RWPE1 (cell line): ENCODE measurements around the gene HSF5.

Experiments used
- CTCF ChIA-PET: fragments of 350-600 bp; sonication (Branson Sonifier 250); formaldehyde crosslinking; extraction: SDS; loops from one replicate; lab custom pipeline; 2021; lab: Yijun Ruan, JAX
- POLR2A ChIA-PET: fragments of 400-600 bp; formaldehyde crosslinking; extraction: SDS; loops from one replicate; lab custom pipeline; 2020; ENCODE audit warnings: antibody characterized with exemption; ENCODE audit not compliant: low non-redundant PET; lab: Yijun Ruan, JAX
- DNase-seq: peaks from one replicate; pipeline ENCODE4 v3.0.0; 2012; ENCODE audit warnings: low spot score
- H3K27ac ChIP-seq: fragments of 450-650 bp; 2 replicates; pipeline ENCODE4 v1.5.1; 2017
- TF ChIP-seq, protein P1 (sequence below): fragments of 450-650 bp; conservative IDR thresholded peaks from 2 replicates; pipeline ENCODE4 v1.5.1; 2017; ENCODE audit warnings: low read depth, mild to moderate bottlenecking

HSF5 gene

DNA sequence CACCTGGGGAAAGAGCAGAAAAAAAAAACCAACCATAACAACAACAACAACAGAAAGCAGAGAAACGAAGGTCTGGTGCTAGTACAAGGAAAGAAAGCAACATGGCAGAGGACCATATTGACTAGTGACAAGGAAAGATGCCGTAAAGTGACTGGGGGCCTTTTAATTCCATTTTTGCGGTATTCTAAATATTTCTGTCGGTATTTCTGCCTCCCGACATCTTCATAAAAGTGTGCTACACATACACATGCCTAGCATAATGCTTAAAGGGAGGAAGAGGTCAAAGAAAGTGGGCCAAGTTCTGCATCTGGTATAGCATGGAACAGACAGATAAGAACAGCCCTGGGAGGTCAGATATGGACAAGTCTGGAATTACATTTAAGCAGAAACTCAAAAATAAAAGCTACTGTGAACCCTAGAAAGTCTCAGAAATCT lies 51.4 kb downstream of the HSF5 start:
- no peak for DNase-seq
- CTCF ChIA-PET: no interaction called here
- H3K27ac ChIP-seq: no peak overlapping the region
- TF ChIP-seq, protein P1, sequence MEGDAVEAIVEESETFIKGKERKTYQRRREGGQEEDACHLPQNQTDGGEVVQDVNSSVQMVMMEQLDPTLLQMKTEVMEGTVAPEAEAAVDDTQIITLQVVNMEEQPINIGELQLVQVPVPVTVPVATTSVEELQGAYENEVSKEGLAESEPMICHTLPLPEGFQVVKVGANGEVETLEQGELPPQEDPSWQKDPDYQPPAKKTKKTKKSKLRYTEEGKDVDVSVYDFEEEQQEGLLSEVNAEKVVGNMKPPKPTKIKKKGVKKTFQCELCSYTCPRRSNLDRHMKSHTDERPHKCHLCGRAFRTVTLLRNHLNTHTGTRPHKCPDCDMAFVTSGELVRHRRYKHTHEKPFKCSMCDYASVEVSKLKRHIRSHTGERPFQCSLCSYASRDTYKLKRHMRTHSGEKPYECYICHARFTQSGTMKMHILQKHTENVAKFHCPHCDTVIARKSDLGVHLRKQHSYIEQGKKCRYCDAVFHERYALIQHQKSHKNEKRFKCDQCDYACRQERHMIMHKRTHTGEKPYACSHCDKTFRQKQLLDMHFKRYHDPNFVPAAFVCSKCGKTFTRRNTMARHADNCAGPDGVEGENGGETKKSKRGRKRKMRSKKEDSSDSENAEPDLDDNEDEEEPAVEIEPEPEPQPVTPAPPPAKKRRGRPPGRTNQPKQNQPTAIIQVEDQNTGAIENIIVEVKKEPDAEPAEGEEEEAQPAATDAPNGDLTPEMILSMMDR: no peak
- POLR2A ChIA-PET: no interaction called here

DNA sequence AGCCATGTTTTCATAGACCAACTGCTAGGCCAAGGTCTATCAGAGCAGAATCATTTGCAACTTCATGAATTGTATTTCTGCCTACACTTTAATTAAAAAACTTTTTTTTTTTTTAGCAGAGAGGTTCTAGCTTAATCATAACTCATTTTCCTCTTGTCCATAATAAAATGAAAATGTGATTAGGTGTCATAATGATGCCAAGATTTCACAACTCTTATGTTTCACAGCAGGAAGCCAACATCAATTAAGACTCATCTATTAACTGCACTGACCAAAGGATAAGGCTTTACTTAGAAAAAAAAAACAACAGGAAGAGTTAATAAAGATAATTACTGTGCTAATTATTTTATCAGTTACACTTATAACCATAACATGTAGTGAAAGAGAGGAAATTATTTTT lies 52.0 kb downstream of the HSF5 start:
- no peak for DNase-seq
- TF ChIP-seq, protein P1: no peak
- no peak overlapping the region for H3K27ac ChIP-seq
- POLR2A ChIA-PET: no interaction called here
- CTCF ChIA-PET: interaction anchor here (0.7 kb wide), 1 partner anchor 118 kb away, joined by 4 read pairs; no protein-coding TSS in a partner anchor

DNA sequence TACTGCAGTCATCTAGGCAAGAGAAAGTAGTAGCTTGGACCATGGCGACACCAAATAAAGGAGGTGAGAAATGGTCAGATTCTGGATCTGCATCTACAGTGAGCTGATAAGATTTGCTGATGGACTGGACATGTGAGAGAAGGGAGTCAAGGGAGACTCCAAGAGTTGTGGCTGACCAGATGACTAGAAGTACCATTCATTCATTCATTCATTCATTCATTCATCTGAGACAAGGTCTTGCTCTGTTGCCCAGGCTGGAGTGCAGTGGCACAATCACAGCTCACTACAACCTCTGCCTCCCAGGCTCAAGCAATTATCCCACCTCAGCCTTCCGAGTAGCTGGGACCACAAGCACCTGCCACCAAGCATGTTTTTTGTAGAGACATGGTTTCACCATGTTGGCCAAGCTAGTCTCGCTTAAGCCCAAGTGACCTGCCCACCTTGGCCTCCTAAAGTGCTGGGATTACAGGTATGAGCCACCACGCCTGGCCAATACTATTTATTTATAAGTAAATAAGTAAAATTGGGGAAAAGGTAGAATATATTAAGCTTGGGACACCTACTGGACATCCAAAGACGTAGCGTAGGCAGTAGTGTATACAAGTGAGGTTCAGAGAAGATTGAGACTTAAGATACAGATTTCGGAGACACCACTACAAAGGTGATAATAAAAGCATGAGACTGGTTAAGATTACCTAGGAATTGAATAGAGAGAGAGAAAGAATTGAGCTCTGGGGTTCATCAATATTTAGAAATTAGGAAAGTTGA lies 55.2 kb downstream of the HSF5 start:
- DNase-seq: no peak
- CTCF ChIA-PET: interaction anchor here (2.0 kb wide), 1 partner anchor 116 kb away, joined by 8 read pairs; no protein-coding TSS in a partner anchor

DNA sequence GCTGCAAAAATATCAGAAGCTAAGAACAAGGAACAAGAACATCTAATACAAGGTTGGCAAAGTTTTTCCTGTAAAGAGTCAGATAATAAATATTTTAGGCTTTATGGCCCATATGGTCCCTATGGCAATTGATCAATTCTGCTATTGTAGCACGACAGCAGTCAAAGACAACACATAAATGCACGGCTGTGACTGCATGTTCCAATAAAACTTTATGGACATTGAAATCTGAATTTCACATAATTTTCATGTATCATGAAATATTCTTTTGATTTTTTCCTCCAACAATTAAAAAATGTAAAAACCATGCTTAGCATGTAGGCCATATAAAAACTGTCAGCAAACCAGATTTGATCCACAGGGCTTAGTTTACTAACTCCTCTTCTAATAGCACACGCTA lies 60.4 kb downstream of the HSF5 start:
- H3K27ac ChIP-seq: no peak overlapping the region
- TF ChIP-seq, protein P1: no peak
- ChIA-PET POLR2A (no interaction called here), CTCF (no interaction called here)
- no peak for DNase-seq

More for the DNA sequence above, 55.2 kb downstream of the HSF5 start:
- TF ChIP-seq, protein P1: no peak
- POLR2A ChIA-PET: no interaction called here
- no peak overlapping the region for H3K27ac ChIP-seq

DNA sequence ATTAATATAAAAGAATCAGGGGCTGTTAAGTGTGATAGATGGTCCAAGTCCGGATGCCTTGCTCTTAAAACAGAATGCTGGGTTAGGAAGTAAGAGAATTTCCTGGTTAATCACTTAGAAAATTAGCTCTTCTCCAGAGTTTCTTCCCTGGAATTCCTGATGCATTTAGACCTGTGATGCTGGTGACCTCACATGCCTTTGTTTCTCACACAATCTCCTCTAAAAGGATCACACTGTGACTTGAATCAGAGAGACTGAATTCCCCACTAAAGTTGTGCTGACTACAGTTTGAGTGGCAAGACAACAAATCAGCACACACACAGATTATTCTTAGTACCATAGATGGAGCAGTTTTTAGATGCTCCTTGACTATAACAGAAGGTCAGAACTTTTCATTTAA lies 66.5 kb downstream of the HSF5 start:
- ChIA-PET CTCF (no interaction called here), POLR2A (no interaction called here)
- TF ChIP-seq, protein P1: no peak
- H3K27ac ChIP-seq: no peak overlapping the region
- DNase-seq: no peak

DNA sequence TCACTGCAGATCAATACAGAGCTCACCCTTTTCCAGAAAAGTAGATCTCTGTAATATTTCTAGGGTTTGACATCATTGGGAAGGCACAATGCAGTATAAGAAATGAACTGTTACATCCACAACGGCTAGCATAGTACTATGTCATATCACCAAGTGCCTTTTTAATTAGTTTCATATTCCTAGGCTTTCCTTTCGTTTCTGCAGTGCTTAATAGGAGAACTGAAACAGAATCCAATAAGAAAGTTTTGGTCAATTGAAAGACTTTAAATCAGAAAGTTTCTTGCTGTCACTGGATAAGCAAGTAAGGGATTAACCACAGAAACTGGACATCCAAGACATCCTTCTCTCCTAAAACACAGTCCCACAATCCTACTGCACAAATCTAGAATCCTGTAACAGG lies 67.4 kb downstream of the HSF5 start:
- ChIA-PET CTCF (interaction anchor here (1.5 kb wide), 1 partner anchor 103 kb away, joined by 4 read pairs; no protein-coding TSS in a partner anchor), POLR2A (no interaction called here)
- no peak overlapping the region for H3K27ac ChIP-seq
- no peak for DNase-seq
- TF ChIP-seq, protein P1: no peak
